Uterus (tissue), 4 donors: ENCODE data around the gene THRB. TPM values are rescaled to one million over a fixed set of nuclear protein-coding genes. Genes with fewer than 3 reads are reported as not detected.

ENCODE experiments used
- DNase-seq, 2 donors: peaks; one replicate each; pipeline ENCODE4 v3.0.0-alpha.2; 2019 to 2020
- H3K27ac ChIP-seq, 2 donors: fragments of 200-600 bp; sonication (generic); 1 replicate in 1 of 2; 2 replicates in 1 of 2; pipeline ENCODE4 v1.5.1; 2016 to 2018
- H3K27me3 ChIP-seq, 2 donors: fragments of 200-600 bp; sonication (generic); one replicate each; pipeline ENCODE4 v1.5.1; 2018 to 2019; ENCODE audit warnings: control low read depth in 1 of 2
- H3K36me3 ChIP-seq, 2 donors: fragments of 200-600 bp; sonication (generic); one replicate each; pipeline ENCODE4 v1.5.1; 2019; ENCODE audit warnings: control low read depth in 1 of 2
- H3K4me1 ChIP-seq, 2 donors: fragments of 200-600 bp; sonication (generic); one replicate each; pipeline ENCODE4 v1.5.1; 2018 to 2019; ENCODE audit warnings: control low read depth in 1 of 2
- H3K4me3 ChIP-seq, 2 donors: fragments of 200-600 bp; sonication (generic); 1 replicate in 1 of 2; 2 replicates in 1 of 2; pipeline ENCODE4 v1.5.1; 2018 to 2019; ENCODE audit warnings: mild to moderate bottlenecking in 1 of 2
- H3K9me3 ChIP-seq, 2 donors: fragments of 200-600 bp; sonication (generic); one replicate each; pipeline ENCODE4 v1.5.1; 2019; ENCODE audit warnings: control low read depth in 1 of 2
- CTCF ChIP-seq, 4 experiments: fragments of 200-600 bp in 2 of 4; fragments of 450-650 bp in 2 of 4; sonication (generic) in 2 of 4; IDR thresholded peaks; one replicate each; pipeline ENCODE4 v1.5.1; 2016 to 2019; ENCODE audit warnings: antibody characterized with exemption in 4 of 4, mild to moderate bottlenecking in 2 of 4, moderate library complexity in 1 of 4
- POLR2A ChIP-seq, 2 donors: fragments of 450-650 bp; IDR thresholded peaks; one replicate each; pipeline ENCODE4 v1.6.1; 2016; ENCODE audit warnings: antibody characterized with exemption in 2 of 2, mild to moderate bottlenecking in 1 of 2, moderate library complexity in 1 of 2
- intact Hi-C: fragments of 100-400 bp; cut with DNase I; formaldehyde crosslinking; loops from one replicate; pipeline ENCODE4 v1.15.1; 2023; ENCODE audit warnings: low total_unique reads
- total RNA-seq, 4 donors: library from RNA; depleted of rRNA in 3 of 4; stranded (reverse); fragments of >200 nt in 3 of 4; gene quantifications; one replicate each; pipeline versions ENCODE4 v1.1.0 to v1.2.4, GENCODE V29; 2014 to 2023
- donor health status: DM: yes; HTN: yes; CAD: no.

The THRB gene
- total RNA-seq, 4 donors from 2014 or later: 4.6 to 38.2 (median 17.3) TPM

DNA sequence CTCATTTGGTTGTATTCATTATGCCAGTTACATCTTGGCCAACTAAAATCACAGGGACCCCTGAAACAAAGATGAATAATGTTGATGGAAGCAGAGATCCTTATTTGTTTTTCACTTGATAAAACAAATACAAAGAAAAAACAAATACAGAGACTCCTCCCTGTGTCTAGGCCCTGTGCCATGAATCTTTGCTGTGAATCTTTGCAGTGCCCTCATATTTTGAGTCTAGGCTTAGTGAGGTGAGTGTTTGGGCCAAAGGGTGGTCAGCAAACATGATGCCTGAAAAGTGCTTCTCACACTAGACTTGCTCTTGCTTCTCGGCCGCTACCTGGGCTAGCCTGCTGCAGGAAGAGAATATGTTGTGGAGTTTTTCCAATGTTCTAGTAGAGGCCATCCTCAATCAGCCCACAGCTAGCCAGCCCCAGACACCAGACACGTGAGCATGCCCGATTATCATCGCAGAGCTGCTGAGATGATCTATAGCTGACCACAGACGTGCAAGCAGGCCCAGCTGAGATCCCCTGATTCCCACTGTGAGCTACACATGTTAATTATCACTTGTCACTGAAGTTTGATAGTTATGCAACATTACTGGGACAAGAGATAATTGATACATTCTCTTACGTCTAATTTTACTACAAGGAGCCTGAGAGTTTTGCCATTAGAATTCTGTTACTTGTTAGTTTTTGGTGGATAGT lies 191.4 kb downstream of the THRB start:
- no peaks in the 10 kb centered on the region for H3K27me3 ChIP-seq
- no peaks in the 10 kb centered on the region for H3K36me3 ChIP-seq
- intact Hi-C loops: no loop called here
- H3K4me3 ChIP-seq: no peak overlapping the region
- DNase-seq: no peak
- no peak for TF ChIP-seq CTCF (IDR thresholded peaks at IDR 0.05)
- no peak for TF ChIP-seq POLR2A (IDR thresholded peaks at IDR 0.05)
- no peaks in the 10 kb centered on the region for H3K4me1 ChIP-seq
- H3K9me3 ChIP-seq: no peaks in the 10 kb centered on the region
- H3K27ac ChIP-seq: no peak overlapping the region

GRCh38 chr3:24302396-24302795 lies 192.3 kb downstream of the THRB start:
- DNase-seq: no peak
- Histone ChIP-seq H3K36me3 (no peaks in the 10 kb centered on the region), H3K9me3 (no peaks in the 10 kb centered on the region), H3K4me3 (no peak overlapping the region), H3K27ac (no peak overlapping the region), H3K4me1 (no peaks in the 10 kb centered on the region), H3K27me3 (no peaks in the 10 kb centered on the region)
- TF ChIP-seq POLR2A (IDR thresholded peaks at IDR 0.05) (no peak), CTCF (IDR thresholded peaks at IDR 0.05) (no peak)
- intact Hi-C loops: no loop called here

- no peaks in the 10 kb centered on the region for H3K4me1 ChIP-seq
- TF ChIP-seq POLR2A (IDR thresholded peaks at IDR 0.05) (no peak), CTCF (IDR thresholded peaks at IDR 0.05) (no peak)
- H3K27me3 ChIP-seq: no peaks in the 10 kb centered on the region
- DNase-seq: no peak
- no peak overlapping the region for H3K27ac ChIP-seq
- H3K9me3 ChIP-seq: no peaks in the 10 kb centered on the region
- intact Hi-C loops: no loop called here
- no peak overlapping the region for H3K4me3 ChIP-seq
- H3K36me3 ChIP-seq: no peaks in the 10 kb centered on the region
Measured at GRCh38 chr3:24300949-24301348, 193.7 kb downstream of the THRB start.

DNA sequence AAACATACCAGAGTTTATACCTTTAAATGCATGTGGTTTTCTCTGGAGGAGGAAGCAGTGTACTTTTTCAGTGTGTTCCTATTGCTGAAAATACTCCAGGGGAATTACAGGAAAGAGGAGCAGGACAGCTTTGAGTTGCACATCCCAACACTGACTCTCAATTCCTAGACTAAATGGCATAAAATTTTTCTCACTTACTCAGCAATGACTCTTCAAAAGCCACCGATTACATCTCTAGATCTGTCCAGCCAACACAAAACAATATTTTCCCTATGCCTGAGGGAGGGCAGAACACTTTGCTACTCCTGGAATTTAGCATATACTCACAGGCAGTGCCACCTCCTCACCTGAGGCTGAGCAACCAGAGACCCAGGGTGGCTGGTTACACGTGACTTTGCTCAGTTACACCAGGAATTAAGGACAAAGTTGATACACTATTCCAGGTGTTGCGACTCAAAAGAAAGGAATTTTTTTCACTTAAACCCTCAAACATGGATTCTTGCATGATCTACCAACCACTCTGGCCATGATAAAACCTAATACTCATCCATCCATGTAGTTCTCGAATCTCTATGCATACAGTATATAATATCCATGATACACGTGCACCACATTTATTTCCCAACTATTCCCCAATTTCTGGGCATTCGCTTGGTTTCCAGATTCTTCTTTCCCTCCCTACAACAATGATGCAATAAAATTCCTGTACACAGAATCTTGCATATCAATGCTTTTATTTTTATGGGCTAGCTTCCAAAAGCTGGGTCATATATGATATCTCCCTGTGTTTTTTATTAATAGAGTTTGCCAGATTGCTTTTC lies 194.6 kb downstream of the THRB start:
- no peak overlapping the region for H3K27ac ChIP-seq
- no peak overlapping the region for H3K4me3 ChIP-seq
- DNase-seq: no peak
- no peaks in the 10 kb centered on the region for H3K27me3 ChIP-seq
- H3K4me1 ChIP-seq: no peaks in the 10 kb centered on the region
- no peak for TF ChIP-seq CTCF (IDR thresholded peaks at IDR 0.05)
- TF ChIP-seq POLR2A (IDR thresholded peaks at IDR 0.05): no peak
- intact Hi-C loops: no loop called here
- H3K36me3 ChIP-seq: no peaks in the 10 kb centered on the region
- no peaks in the 10 kb centered on the region for H3K9me3 ChIP-seq

GRCh38 chr3:24299246-24299805 lies 195.3 kb downstream of the THRB start:
- DNase-seq: no peak
- H3K27ac ChIP-seq: no peak overlapping the region
- H3K4me1 ChIP-seq: no peaks in the 10 kb centered on the region
- H3K9me3 ChIP-seq: no peaks in the 10 kb centered on the region
- intact Hi-C loops: no loop called here
- H3K27me3 ChIP-seq: no peaks in the 10 kb centered on the region
- no peak overlapping the region for H3K4me3 ChIP-seq
- TF ChIP-seq POLR2A (IDR thresholded peaks at IDR 0.05) (no peak), CTCF (IDR thresholded peaks at IDR 0.05) (no peak)
- no peaks in the 10 kb centered on the region for H3K36me3 ChIP-seq
